Measurements from ENCODE around the gene PYGL.
"Not testable (repeated sequence)": the region's sequence is repeated elsewhere in the genome, so short reads cannot be mapped to it uniquely, and the experiment has no call there.

PYGL gene

DNA sequence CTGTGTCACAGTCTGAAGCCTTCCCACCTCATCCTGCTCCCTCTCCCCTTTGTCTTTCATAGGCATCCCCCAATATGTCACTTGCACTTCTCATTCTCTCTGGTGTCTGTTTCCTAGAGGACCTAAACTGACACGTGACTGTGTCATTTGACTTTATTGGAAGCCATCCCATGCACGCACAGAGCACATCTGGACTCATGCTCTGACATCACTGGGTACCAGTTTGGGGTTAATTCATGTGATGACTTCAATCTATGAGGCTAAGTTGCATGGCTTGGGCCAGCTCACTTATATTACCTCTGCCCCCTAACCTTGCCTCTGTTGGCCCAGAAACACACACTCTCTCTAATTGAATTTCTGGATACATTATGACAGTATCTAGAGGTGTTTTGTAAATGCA lies 21.5 kb downstream of the PYGL start:
- peaks cover 3% of the 10 kb centered on the region for H3K4me1 ChIP-seq
- no peak overlapping the region for H3K4me3 ChIP-seq (ENCODE audit: low read depth, low read length)
- H3K36me3 ChIP-seq (ENCODE audit: control insufficient read depth, insufficient read depth, low read length) = no peaks in the 10 kb centered on the region
- TF ChIP-seq, protein P1, sequence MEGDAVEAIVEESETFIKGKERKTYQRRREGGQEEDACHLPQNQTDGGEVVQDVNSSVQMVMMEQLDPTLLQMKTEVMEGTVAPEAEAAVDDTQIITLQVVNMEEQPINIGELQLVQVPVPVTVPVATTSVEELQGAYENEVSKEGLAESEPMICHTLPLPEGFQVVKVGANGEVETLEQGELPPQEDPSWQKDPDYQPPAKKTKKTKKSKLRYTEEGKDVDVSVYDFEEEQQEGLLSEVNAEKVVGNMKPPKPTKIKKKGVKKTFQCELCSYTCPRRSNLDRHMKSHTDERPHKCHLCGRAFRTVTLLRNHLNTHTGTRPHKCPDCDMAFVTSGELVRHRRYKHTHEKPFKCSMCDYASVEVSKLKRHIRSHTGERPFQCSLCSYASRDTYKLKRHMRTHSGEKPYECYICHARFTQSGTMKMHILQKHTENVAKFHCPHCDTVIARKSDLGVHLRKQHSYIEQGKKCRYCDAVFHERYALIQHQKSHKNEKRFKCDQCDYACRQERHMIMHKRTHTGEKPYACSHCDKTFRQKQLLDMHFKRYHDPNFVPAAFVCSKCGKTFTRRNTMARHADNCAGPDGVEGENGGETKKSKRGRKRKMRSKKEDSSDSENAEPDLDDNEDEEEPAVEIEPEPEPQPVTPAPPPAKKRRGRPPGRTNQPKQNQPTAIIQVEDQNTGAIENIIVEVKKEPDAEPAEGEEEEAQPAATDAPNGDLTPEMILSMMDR (IDR thresholded peaks at IDR 0.05) = no peak
- H3K9ac ChIP-seq = no peak overlapping the region
- no peaks in the 10 kb centered on the region for H3K27me3 ChIP-seq (ENCODE audit: control insufficient read depth, insufficient read depth, low read length)
- no peaks in the 10 kb centered on the region for H3K79me2 ChIP-seq
- no peak overlapping the region for H3K27ac ChIP-seq
- H3K4me2 ChIP-seq (ENCODE audit: low read length) = no peak overlapping the region
- H2AFZ ChIP-seq = no peak overlapping the region
- H3K9me3 ChIP-seq (ENCODE audit: control insufficient read depth, low read length) = no peaks in the 10 kb centered on the region

DNA sequence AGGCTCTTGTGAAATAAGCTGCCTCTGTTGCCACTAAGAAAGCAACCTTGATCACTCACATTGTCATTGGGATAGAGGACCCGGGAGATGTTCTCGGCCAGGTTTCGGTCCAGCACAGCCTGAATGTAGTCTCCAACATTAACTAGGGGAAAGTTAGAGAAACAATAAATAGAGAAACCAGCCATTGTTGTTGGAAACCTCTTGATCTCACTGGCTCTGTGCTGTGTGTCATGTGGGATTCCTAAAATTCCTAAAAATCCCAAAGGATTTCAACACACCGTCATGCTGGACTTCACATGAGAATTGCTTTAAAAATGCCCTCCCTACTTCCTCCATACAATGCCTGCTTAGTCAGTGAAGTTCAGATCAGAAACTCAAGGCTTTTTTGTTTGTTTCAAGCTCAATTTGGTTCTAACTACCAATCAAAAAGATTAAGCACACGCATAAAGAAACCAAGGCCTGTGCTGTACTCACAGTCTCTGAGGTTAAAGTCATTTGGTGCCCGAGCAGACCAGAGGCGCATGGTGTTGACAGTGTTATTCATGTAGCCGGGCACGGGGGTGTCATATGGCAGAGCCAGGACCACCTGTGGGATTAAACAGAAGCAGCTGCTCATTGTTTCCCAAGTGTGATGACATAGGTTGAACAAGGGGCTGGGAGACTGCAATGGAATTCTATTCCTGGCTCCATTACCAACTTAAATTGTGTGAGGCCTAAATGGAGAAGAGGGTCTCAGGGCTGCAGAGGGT lies 23.6 kb downstream of the PYGL start:
- Histone ChIP-seq H3K27ac (no peak overlapping the region), H3K36me3 (ENCODE audit: control insufficient read depth, insufficient read depth, low read length) (no peaks in the 10 kb centered on the region), H3K4me1 (peaks cover 3% of the 10 kb centered on the region), H3K79me2 (no peaks in the 10 kb centered on the region), H2AFZ (no peak overlapping the region), H3K4me2 (ENCODE audit: low read length) (no peak overlapping the region), H3K9me3 (ENCODE audit: control insufficient read depth, low read length) (no peaks in the 10 kb centered on the region), H3K4me3 (ENCODE audit: low read depth, low read length) (no peak overlapping the region), H3K9ac (no peak overlapping the region), H3K27me3 (ENCODE audit: control insufficient read depth, insufficient read depth, low read length) (no peaks in the 10 kb centered on the region)
- TF ChIP-seq, protein P1 (IDR thresholded peaks at IDR 0.05) = no peak

DNA sequence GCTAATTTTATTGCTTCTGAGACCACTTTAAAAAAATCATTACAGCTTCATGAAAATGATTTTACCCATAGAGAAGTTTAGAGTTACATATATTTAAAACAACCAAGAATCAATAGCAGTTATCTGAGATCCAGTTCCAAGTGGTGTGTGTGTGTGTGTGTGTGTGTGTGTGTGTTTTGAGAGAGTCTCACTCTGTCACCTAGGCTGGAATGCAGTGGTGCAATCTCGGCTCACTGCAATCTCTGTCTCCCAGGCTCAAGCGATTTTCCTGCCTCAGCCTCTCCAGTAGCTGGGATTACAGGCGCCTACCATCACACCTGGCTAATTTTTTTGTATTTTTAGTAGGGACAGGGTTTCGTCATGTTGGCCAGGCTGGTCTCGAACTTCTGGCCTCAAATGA lies 24.8 kb downstream of the PYGL start:
- not testable (repeated sequence) for H3K9me3 ChIP-seq (ENCODE audit: control insufficient read depth, low read length); H3K36me3 ChIP-seq (ENCODE audit: control insufficient read depth, insufficient read depth, low read length); H3K79me2 ChIP-seq; H3K9ac ChIP-seq; H3K4me1 ChIP-seq; H3K4me3 ChIP-seq (ENCODE audit: low read depth, low read length); H3K27me3 ChIP-seq (ENCODE audit: control insufficient read depth, insufficient read depth, low read length); H3K27ac ChIP-seq; H3K4me2 ChIP-seq (ENCODE audit: low read length); H2AFZ ChIP-seq

DNA sequence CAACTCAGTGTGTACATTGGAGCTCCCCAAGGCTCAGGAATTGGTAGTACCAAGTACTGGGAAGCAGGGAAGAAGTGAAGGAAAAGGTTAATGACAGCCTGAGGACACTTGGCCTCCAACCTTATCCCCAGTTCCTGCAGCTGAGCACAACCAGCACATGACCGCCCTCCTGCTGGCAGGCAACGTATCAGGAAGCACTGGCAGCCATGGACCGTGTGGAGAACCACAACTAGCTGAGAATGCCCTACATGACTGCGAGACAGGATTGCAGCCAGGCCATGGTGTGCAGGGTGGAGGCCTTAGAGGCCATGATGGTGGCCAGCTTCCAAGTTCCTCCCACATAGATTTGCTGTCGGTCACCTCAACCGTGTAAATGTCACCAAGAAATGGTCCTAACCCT lies 26.8 kb downstream of the PYGL start:
- Histone ChIP-seq H3K27ac (no peak overlapping the region), H3K36me3 (ENCODE audit: control insufficient read depth, insufficient read depth, low read length) (no peaks in the 10 kb centered on the region), H3K9ac (no peak overlapping the region), H2AFZ (no peak overlapping the region), H3K79me2 (no peaks in the 10 kb centered on the region), H3K4me3 (ENCODE audit: low read depth, low read length) (no peak overlapping the region), H3K4me2 (ENCODE audit: low read length) (no peak overlapping the region), H3K4me1 (no peaks in the 10 kb centered on the region), H3K9me3 (ENCODE audit: control insufficient read depth, low read length) (no peaks in the 10 kb centered on the region), H3K27me3 (ENCODE audit: control insufficient read depth, insufficient read depth, low read length) (no peaks in the 10 kb centered on the region)
- TF ChIP-seq, protein P1 (IDR thresholded peaks at IDR 0.05) = no peak

DNA sequence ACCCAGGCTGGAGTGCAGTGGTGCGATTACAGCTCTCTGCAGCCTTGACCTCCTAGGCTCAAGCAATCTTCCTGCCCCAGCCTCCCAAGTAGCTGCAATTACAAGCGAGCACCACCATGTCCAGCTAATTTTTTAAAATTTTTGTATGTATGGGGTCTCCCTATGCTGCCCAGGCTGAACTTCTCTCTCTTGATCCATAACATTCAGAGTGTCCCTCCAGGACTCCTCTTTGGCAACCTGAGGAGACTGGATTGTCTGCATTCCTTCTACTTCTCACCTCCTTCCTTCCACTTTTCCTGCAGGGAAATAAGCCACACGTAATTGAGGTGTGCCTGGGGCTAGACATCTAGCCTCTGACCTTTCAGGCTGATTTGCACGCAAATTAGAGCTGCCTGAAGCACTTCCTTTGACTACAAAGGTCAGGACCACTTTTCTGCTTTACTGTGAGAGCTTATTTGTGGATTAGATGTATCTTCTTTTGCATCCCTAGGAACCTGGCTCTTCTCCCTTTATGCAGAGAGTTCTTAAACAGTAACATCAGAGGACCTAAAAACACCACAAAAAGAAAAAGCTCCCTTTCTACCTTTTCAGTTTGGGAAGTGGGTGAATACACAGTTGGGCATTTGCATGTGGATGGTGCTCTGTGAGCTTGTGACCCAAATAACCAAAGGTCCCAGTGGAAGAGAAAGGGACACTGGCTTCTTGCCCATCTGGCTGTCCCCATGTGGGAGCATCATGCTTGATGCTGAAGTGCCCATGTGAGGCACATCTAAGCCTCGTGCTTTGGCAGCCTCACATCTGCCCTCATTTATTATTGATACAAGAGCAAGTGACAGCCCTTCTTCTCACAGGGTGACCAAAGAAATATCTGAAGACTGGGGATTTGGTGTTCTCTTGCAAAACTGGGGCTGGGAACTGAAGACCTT lies 33.5 kb downstream of the PYGL start:
- no peaks in the 10 kb centered on the region for H3K36me3 ChIP-seq (ENCODE audit: control insufficient read depth, insufficient read depth, low read length)
- no peak overlapping the region for H3K27ac ChIP-seq
- H3K79me2 ChIP-seq = no peaks in the 10 kb centered on the region
- TF ChIP-seq, protein P1 (IDR thresholded peaks at IDR 0.05) = no peak
- no peak overlapping the region for H3K4me3 ChIP-seq (ENCODE audit: low read depth, low read length)
- no peaks in the 10 kb centered on the region for H3K4me1 ChIP-seq
- H3K9ac ChIP-seq = no peak overlapping the region
- no peak overlapping the region for H3K4me2 ChIP-seq (ENCODE audit: low read length)
- no peak overlapping the region for H2AFZ ChIP-seq
- H3K9me3 ChIP-seq (ENCODE audit: control insufficient read depth, low read length) = no peaks in the 10 kb centered on the region
- H3K27me3 ChIP-seq (ENCODE audit: control insufficient read depth, insufficient read depth, low read length) = no peaks in the 10 kb centered on the region

Data from parathyroid adenoma (tissue), 2 donors.